Mesodermal cell (in vitro differentiated cells): ENCODE measurements around the gene RAB36.

Experiments used
- H3K27ac ChIP-seq: 2 replicates; pipeline ENCODE4 v1.7.0; 2013; ENCODE audit warnings: mild to moderate bottlenecking, low read depth, low read length, moderate library complexity; ENCODE audit not compliant: severe bottlenecking
- H3K36me3 ChIP-seq: 2 replicates; pipeline ENCODE4 v1.7.1; 2013; ENCODE audit warnings: mild to moderate bottlenecking, low read length, moderate library complexity; ENCODE audit not compliant: control insufficient read depth, insufficient read depth
- H3K4me1 ChIP-seq: one replicate; pipeline ENCODE4 v1.7.1; 2013; ENCODE audit warnings: mild to moderate bottlenecking, low read length; ENCODE audit not compliant: insufficient read depth, control insufficient read depth, poor library complexity, severe bottlenecking
- H3K4me3 ChIP-seq: 2 replicates; pipeline ENCODE4 v1.7.0; 2013; ENCODE audit warnings: low read length, control low read depth, mild to moderate bottlenecking; ENCODE audit not compliant: insufficient read depth, poor library complexity, severe bottlenecking; ENCODE audit errors: extremely low read depth
- H3K9me3 ChIP-seq: 2 replicates; pipeline ENCODE4 v1.7.1; 2013; ENCODE audit warnings: mild to moderate bottlenecking, low read length, moderate library complexity; ENCODE audit not compliant: control insufficient read depth
- WGBS, 2 experiments: methylation state at CpG; one replicate each; pipeline ENCODE4 v1.1.5; 2013; ENCODE audit warnings: missing lambda C conversion rate in 2 of 2; ENCODE audit not compliant: insufficient coverage in 2 of 2; 5-methylcytosine and 5-hydroxymethylcytosine counted together

RAB36 gene

DNA sequence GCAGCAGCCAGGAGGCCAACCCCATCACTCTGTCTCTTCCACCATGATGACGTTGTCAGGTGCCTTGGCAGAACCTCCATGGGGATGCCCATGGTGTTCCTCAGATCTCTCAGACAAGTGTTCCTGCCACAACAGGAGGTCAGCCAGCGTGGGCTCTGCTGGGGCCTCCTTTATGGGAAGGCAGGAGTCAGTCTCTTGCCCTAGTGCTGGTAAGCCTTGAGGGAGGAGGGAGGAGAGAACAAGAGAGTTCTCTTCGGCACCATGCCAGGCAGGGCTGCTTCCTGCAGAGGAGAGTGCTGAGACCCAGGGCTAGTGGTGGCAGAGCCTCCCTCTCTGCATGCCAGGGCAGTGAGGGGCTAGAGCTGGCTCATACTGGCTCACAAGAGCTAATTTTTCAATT, 42.5 kb upstream of the RAB36 start:
- WGBS, 2 experiments, result 83 to 93% methylated on average over 3 of the region's 3 CpGs
- H3K4me1 ChIP-seq, result no peaks in the 10 kb centered on the region
- no peak overlapping the region for H3K4me3 ChIP-seq
- H3K36me3 ChIP-seq, result no peaks in the 10 kb centered on the region
- no peaks in the 10 kb centered on the region for H3K9me3 ChIP-seq
- no peak overlapping the region for H3K27ac ChIP-seq

DNA sequence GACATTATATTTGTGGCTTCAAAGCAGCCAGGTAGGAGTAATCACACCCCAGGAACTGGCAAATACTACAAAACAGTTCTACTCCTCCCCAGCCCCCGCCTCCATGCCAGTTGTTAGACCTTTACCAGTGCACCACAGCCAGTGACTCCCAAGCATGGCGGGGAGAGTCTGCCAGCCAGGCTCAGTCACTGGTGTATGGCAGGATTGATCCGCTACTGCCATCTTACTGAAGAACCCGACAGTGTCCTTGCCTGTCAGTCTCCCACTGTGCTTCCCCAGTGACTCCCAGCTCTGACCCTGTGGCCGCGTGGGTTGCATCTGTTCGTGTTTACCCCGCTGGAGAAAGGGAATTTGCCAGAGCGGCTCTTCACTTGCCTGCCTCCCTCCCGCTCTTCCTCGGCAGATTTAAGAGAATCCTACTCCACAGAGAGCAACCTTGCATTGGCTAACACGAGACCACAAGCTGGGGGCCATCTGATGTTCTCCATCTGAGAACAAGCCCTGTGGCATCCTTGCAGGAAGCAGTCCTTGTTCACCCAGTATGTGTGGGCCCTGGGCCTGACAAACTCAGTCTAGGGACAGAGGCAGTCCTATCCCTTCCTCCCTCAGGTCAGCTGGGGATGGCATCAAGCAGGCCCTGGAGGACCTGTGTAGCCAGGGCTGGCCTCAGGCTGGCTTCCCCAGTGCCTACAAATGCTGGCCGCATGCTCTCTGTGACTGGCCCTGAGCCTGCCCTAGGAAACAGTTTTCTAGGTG, 41.9 kb upstream of the RAB36 start:
- Histone ChIP-seq H3K4me3 (no peak overlapping the region), H3K36me3 (no peaks in the 10 kb centered on the region), H3K27ac (no peak overlapping the region), H3K4me1 (no peaks in the 10 kb centered on the region), H3K9me3 (no peaks in the 10 kb centered on the region)
- 84 to 89% methylated on average over 11 to 13 of the region's 13 CpGs for WGBS, 2 experiments

DNA sequence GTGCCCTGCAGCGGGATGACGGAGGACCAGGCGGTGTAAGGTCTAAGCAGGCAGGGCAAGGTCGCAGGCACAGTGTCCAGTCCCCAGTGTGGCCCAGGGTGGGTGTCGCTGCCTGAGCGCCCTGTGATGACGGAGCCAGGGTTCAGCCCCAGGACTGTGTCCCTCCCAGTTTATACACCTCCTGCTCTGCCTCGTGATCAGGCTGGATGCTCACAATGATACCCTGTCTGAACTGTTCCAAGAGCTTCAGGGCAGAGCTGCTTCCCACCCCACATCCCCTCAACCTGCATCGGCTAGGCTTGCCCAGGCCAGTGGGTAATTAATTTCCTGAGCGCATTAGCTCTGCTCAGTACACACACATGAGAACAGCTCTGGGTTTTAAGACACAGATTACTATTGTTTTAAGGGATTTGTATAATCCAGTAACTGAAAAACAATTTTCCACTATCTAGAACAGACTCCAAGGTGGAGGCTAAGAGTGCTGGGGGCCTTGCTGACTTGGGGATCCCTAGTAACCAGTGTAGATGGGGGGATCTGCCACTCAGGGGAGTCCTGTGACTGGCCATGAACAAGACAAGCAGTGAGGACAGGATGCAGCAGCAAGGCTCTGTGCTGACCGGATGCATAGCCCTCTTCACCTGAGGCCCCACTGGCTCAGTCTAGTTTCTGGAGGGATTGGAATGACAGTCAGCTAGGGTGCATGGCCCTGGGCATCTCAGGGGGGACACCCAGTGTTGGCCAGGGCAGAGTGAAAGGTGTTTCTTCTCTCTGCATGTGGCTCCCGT, 40.9 kb upstream of the RAB36 start:
- H3K9me3 ChIP-seq, result no peaks in the 10 kb centered on the region
- 84 to 89% methylated on average over 9 to 11 of the region's 12 CpGs for whole genome bisulfite sequencing, 2 experiments
- no peak overlapping the region for H3K27ac ChIP-seq
- H3K4me3 ChIP-seq, result no peak overlapping the region
- H3K36me3 ChIP-seq, result no peaks in the 10 kb centered on the region
- no peaks in the 10 kb centered on the region for H3K4me1 ChIP-seq

DNA sequence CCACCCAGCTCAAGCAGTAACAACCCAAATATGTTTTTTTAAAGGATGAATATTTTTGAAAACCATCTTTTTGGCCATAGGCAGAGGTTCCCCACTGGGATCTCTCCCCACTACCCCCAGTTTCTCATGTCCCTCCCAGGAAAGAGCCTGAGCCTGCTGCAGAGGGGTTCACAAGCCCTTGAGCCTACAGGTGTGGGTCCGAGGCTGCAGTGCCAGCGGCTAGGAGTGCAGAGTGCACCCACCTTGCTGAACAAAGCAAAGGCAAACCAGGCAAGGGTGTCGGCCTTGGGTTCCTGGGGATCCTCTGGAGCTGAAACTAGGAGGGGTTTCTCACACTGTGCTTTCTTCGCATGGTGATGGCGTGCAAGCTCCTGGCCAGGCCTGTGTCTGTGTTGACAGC, 40.0 kb upstream of the RAB36 start:
- Histone ChIP-seq H3K27ac (no peak overlapping the region), H3K4me1 (no peaks in the 10 kb centered on the region), H3K9me3 (no peaks in the 10 kb centered on the region), H3K36me3 (no peaks in the 10 kb centered on the region), H3K4me3 (no peak overlapping the region)
- 91 to 94% methylated on average over 3 to 5 of the region's 5 CpGs for WGBS, 2 experiments

DNA sequence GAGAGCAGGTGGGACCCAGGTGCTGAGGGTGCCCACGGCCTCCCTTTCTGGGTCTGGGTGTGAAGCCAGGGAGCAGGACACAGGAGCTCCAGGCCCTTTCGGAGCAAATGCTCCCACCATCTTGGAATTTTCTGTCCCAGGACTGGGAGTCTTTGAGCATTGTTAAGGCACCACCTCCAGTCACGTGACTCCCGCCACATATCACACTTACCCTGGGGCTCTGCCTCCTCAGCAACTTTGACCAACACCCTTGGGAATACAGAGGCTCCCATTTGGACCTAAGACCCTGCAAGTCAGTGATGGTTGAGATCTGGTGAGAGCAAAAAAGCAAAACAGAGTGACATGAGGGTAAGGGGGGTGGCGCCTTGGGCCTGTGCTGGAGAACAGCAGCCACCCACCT, 39.4 kb upstream of the RAB36 start:
- 92 to 93% methylated on average over 4 to 5 of the region's 5 CpGs for WGBS, 2 experiments
- no peaks in the 10 kb centered on the region for H3K4me1 ChIP-seq
- no peak overlapping the region for H3K4me3 ChIP-seq
- H3K9me3 ChIP-seq, result no peaks in the 10 kb centered on the region
- no peaks in the 10 kb centered on the region for H3K36me3 ChIP-seq
- no peak overlapping the region for H3K27ac ChIP-seq

DNA sequence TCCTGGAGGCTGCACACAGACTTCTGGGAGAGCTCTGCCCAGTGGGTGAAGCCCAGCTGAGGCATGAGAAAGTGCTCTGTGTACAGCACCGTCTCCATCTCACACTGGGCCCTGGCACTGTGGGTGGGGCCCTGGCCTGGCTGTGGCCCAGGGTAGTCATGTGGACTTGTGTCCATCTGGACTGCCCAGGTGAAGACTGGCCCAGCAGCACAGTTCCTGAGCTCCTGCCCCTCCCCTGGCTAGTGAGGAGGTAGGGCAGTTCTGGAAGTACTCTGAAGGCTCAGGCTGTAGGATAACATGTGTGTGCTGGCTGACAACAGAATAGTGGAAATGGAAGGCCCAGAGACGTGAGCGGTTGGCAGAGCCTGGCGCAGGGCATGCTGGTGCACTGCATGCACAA, 38.9 kb upstream of the RAB36 start:
- WGBS, 2 experiments, result 90 to 98% methylated on average over 4 of the region's 4 CpGs
- Histone ChIP-seq H3K4me1 (no peaks in the 10 kb centered on the region), H3K9me3 (no peaks in the 10 kb centered on the region), H3K36me3 (no peaks in the 10 kb centered on the region), H3K4me3 (no peak overlapping the region), H3K27ac (no peak overlapping the region)

DNA sequence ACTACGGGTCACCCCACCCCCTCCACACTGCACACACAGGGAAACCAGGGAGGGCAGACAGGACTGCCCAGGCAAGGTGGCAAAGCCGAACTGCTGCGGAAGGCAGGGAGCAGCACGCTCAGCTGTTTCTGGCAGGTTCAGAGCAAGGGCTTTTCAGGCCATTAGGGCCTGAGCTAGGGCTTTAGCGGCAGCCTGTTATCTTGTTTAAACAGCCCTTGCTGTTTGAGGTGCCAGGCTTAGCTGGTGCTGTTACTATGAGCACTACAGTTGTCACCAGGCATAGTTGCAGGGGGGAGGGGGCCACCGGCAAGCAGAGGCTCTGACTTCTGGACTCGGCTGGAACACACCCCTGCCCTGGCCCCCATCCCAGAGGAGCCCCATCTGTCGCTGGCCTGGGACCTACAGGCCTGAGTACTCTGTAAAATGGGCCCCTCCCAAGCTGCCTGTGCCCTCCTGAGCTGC, 38.3 kb upstream of the RAB36 start:
- 95 to 97% methylated on average over 7 of the region's 8 CpGs for WGBS, 2 experiments
- no peak overlapping the region for H3K27ac ChIP-seq

DNA sequence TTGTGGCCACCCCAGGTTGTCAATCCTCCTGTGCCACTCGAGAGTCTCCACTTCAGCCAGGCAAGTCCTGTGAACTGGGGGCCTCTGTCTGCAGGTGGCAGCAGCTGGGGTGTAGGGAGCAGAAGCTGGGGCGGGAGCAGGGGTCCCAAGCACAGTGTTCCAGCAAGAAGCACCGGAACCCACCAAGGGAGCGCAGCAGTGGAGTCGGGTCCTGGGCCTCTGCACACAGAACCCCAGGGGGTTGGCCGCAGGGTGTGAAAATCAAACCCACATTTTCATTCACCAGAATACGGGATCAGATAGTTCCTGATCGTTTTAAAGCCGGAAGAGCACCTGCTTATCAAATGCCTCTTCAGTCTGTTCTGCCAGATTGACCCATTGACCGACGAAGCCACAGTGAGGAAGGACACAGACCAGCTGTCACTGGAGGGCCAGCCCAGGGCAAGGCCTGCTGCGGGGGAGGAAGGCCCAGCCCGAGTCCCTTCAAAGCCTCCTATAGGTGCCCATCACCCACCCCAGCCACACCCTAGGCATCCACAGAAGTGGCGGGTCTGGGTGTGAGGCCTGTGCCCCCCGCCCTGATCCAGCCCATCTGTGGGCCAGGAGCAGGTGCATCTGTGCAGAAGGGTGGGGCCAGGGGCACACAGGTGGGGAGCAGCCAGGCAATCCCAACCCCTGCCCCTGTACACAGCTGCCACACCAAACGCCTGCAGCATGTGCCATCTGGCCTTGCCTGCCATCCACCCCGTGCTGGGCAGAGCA, 37.6 kb upstream of the RAB36 start:
- Histone ChIP-seq H3K27ac (no peak overlapping the region), H3K4me3 (no peak overlapping the region), H3K36me3 (no peaks in the 10 kb centered on the region), H3K4me1 (no peaks in the 10 kb centered on the region), H3K9me3 (no peaks in the 10 kb centered on the region)
- WGBS, 2 experiments, result 90 to 94% methylated on average over 13 to 16 of the region's 17 CpGs

More for the DNA sequence above, 38.3 kb upstream of the RAB36 start:
- no peaks in the 10 kb centered on the region for H3K36me3 ChIP-seq
- no peaks in the 10 kb centered on the region for H3K9me3 ChIP-seq
- no peak overlapping the region for H3K4me3 ChIP-seq
- H3K4me1 ChIP-seq, result no peaks in the 10 kb centered on the region

DNA sequence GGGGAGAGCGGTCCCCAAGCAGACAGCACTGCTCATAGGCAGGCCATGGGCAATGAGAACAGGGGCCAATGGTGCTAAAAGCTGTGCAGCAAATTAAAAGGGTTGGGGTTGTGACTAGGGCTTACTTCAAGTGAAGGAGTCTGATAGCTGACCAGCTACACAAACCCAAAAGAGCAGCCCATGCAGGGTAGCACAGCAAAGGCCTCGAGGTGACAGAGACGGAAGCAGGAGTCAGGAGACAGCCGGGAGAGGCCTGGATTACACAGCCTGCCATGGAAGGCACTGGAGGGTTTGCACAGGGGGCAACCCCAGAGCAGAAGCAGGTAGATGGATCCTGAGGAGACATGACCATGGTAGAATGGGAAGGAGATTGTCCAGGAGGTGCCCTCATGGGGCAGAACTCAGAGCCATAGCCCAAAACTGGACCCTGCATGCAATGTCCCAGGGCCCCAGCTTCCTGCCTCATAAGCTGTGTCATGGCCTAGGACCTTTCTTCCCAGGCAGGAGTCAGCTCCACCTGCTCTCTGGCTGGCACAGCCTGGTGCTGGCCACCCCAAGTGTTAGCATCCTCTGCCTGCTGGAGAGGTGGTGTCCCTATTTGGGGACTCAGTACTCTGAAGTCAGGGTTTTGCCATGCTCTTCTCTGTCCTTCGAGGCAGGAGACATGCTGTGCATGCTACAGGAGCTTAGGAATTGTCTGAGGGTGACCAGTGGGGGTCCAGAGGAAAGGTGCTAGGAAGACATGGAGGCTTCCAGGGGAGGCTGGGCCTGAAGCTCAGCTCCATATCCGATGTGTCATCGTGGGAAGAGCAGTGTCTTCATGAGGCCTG, 36.8 kb upstream of the RAB36 start:
- Histone ChIP-seq H3K9me3 (no peaks in the 10 kb centered on the region), H3K27ac (no peak overlapping the region), H3K4me3 (no peak overlapping the region), H3K36me3 (no peaks in the 10 kb centered on the region), H3K4me1 (no peaks in the 10 kb centered on the region)
- 80 to 86% methylated on average over 7 of the region's 7 CpGs for WGBS, 2 experiments

DNA sequence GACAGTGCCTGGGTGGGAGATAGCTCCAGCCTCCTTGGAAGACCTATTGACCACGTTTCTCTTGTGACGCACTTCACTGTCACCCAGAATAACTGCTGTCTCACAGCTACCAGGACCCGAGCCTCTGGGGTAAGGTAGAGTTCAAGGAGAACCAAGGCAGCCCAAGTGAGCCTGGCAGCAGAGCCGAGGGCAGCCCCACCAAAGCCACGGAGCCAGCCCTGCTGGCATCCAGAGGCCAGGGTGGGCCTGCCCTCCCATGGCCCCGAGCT, 36.3 kb upstream of the RAB36 start:
- no peaks in the 10 kb centered on the region for H3K4me1 ChIP-seq
- WGBS, 2 experiments, result 75 to 96% methylated on average over 4 of the region's 6 CpGs
- H3K36me3 ChIP-seq, result no peaks in the 10 kb centered on the region
- H3K9me3 ChIP-seq, result no peaks in the 10 kb centered on the region
- no peak overlapping the region for H3K4me3 ChIP-seq
- no peak overlapping the region for H3K27ac ChIP-seq
